ENCODE results near the gene RBM33.

RBM33 gene

GRCh38 chr7:155825336-155825735, 180.9 kb downstream of the RBM33 start:
- WGBS, result 47% methylated on average over 2 of the region's 3 CpGs

GRCh38 chr7:155829796-155830470, 185.5 kb downstream of the RBM33 start:
- H2AK5ac ChIP-seq (ENCODE audit: low read length, severe bottlenecking), result no peak overlapping the region
- no peaks in the 10 kb centered on the region for H3K79me1 ChIP-seq (replicated peaks; ENCODE audit: low read length, poor library complexity, severe bottlenecking)
- H3K9ac ChIP-seq (ENCODE audit: low read length), result no peak overlapping the region
- H2BK15ac ChIP-seq (ENCODE audit: low read depth, poor library complexity, severe bottlenecking), result no peak overlapping the region
- no peak overlapping the region for H3K14ac ChIP-seq (ENCODE audit: low read length in 2 of 2)
- no peak overlapping the region for H4K91ac ChIP-seq (ENCODE audit: low read length)
- H2BK12ac ChIP-seq (ENCODE audit: low read length in 2 of 2), result no peak overlapping the region
- H3K9me3 ChIP-seq (ENCODE audit: control insufficient read depth, low read length), result no peaks in the 10 kb centered on the region
- no peak overlapping the region for H2BK5ac ChIP-seq (ENCODE audit: low read depth, low read length, poor library complexity, severe bottlenecking)
- no peak overlapping the region for H3K4me2 ChIP-seq (ENCODE audit: low read length, poor library complexity, severe bottlenecking)
- H3K4ac ChIP-seq (ENCODE audit: low read depth in 1 of 2, low read length in 2 of 2), result no peak overlapping the region
- H3K27me3 ChIP-seq (ENCODE audit: control insufficient read depth in 1 of 2, insufficient read depth in 1 of 2, low read length in 2 of 2), result peaks cover 14 to 33% of the 10 kb centered on the region in 2 experiments
- H3K4me1 ChIP-seq (ENCODE audit: control insufficient read depth, insufficient read depth, low read depth, low read length), result peaks cover 6% of the 10 kb centered on the region
- no peak overlapping the region for H2BK120ac ChIP-seq (ENCODE audit: low read depth, low read length)
- no peak for DNase-seq
- no peak overlapping the region for H3K27ac ChIP-seq (ENCODE audit: low read length, poor library complexity, severe bottlenecking)
- H3K36me3 ChIP-seq (ENCODE audit: control insufficient read depth in 1 of 2, insufficient read depth in 2 of 2, low read depth in 1 of 2, low read length in 2 of 2), result no peaks in the 10 kb centered on the region
- H3K23ac ChIP-seq (ENCODE audit: low read length in 2 of 2), result no peak overlapping the region
- no peak overlapping the region for H3K18ac ChIP-seq (ENCODE audit: low read depth in 1 of 2, low read length in 2 of 2)
- no peak overlapping the region for H4K8ac ChIP-seq (ENCODE audit: low read length)
- H2AFZ ChIP-seq (ENCODE audit: low read depth, low read length), result no peak overlapping the region
- WGBS, result 76% methylated on average over 16 of the region's 17 CpGs
- H3K4me3 ChIP-seq (ENCODE audit: insufficient read depth in 1 of 2, low read depth in 1 of 2, low read length in 2 of 2), result no peak overlapping the region

More at GRCh38 chr7:155825336-155825735, 180.9 kb downstream of the RBM33 start:
- Histone ChIP-seq H3K4me1 (ENCODE audit: control insufficient read depth, insufficient read depth, low read depth, low read length) (peaks cover 6% of the 10 kb centered on the region), H3K27me3 (ENCODE audit: control insufficient read depth in 1 of 2, insufficient read depth in 1 of 2, low read length in 2 of 2) (peaks cover 10 to 22% of the 10 kb centered on the region in 2 experiments), H3K18ac (ENCODE audit: low read depth in 1 of 2, low read length in 2 of 2) (no peak overlapping the region), H3K27ac (ENCODE audit: low read length, poor library complexity, severe bottlenecking) (no peak overlapping the region), H3K4me2 (ENCODE audit: low read length, poor library complexity, severe bottlenecking) (no peak overlapping the region), H2AFZ (ENCODE audit: low read depth, low read length) (no peak overlapping the region), H2BK5ac (ENCODE audit: low read depth, low read length, poor library complexity, severe bottlenecking) (no peak overlapping the region), H4K8ac (ENCODE audit: low read length) (no peak overlapping the region), H3K9me3 (ENCODE audit: control insufficient read depth, low read length) (no peaks in the 10 kb centered on the region), H3K23ac (ENCODE audit: low read length in 2 of 2) (no peak overlapping the region), H3K4me3 (ENCODE audit: insufficient read depth in 1 of 2, low read depth in 1 of 2, low read length in 2 of 2) (no peak overlapping the region), H2BK120ac (ENCODE audit: low read depth, low read length) (no peak overlapping the region), H2AK5ac (ENCODE audit: low read length, severe bottlenecking) (no peak overlapping the region), H2BK15ac (ENCODE audit: low read depth, poor library complexity, severe bottlenecking) (no peak overlapping the region), H3K9ac (ENCODE audit: low read length) (no peak overlapping the region), H3K36me3 (ENCODE audit: control insufficient read depth in 1 of 2, insufficient read depth in 2 of 2, low read depth in 1 of 2, low read length in 2 of 2) (no peaks in the 10 kb centered on the region), H3K14ac (ENCODE audit: low read length in 2 of 2) (no peak overlapping the region), H3K4ac (ENCODE audit: low read depth in 1 of 2, low read length in 2 of 2) (no peak overlapping the region), H4K91ac (ENCODE audit: low read length) (no peak overlapping the region), H3K79me1 (replicated peaks; ENCODE audit: low read length, poor library complexity, severe bottlenecking) (no peaks in the 10 kb centered on the region), H2BK12ac (ENCODE audit: low read length in 2 of 2) (no peak overlapping the region)
- no peak for DNase-seq
